ENCODE measurements around the gene BORCS5.

The BORCS5 gene

GRCh38 chr12:12482150-12482761 lies 125.4 kb downstream of the BORCS5 start:
- Histone ChIP-seq H4K20me1 (ENCODE audit: insufficient read depth, low read length) (no peaks in the 10 kb centered on the region), H3K27ac (ENCODE audit: low read length) (no peak overlapping the region), H3K36me3 (replicated peaks; ENCODE audit: insufficient read depth, low read length) (no peaks in the 10 kb centered on the region)

GRCh38 chr12:12482959-12483358 lies 126.1 kb downstream of the BORCS5 start:
- Histone ChIP-seq H3F3A (ENCODE audit: insufficient read depth, low read length) (no peaks in the 10 kb centered on the region), H3K9me3 (replicated peaks; ENCODE audit: insufficient read depth, low read length) (no peaks in the 10 kb centered on the region), H3K4me1 (ENCODE audit: low read length) (no peaks in the 10 kb centered on the region), H4K20me1 (ENCODE audit: insufficient read depth, low read length) (no peaks in the 10 kb centered on the region), H3K4me3 (ENCODE audit: low read length) (no peak overlapping the region), H3K36me3 (replicated peaks; ENCODE audit: insufficient read depth, low read length) (no peaks in the 10 kb centered on the region), H3K9ac (ENCODE audit: low read length) (no peak overlapping the region), H3K4me2 (ENCODE audit: low read depth, low read length) (no peak overlapping the region), H3K27ac (ENCODE audit: low read length) (no peak overlapping the region), H2AFZ (ENCODE audit: low read length) (no peak overlapping the region), H3K27me3 (replicated peaks; ENCODE audit: insufficient read depth, low read length) (no peaks in the 10 kb centered on the region), H3K79me2 (ENCODE audit: low read length) (no peaks in the 10 kb centered on the region), H3K9me2 (replicated peaks; ENCODE audit: insufficient read depth, low read length) (no peaks in the 10 kb centered on the region)
- no peak for TF ChIP-seq EZH2 (optimal IDR thresholded peaks at IDR 0.05; ENCODE audit: low read depth, low read length)
- no peak for TF ChIP-seq CTCF (IDR thresholded peaks at IDR 0.05; ENCODE audit: low read length)
- no peak for TF ChIP-seq EZH2phosphoT487 (IDR thresholded peaks at IDR 0.05; ENCODE audit: low read length)
- DNase-seq: no peak

More at GRCh38 chr12:12482150-12482761, 125.4 kb downstream of the BORCS5 start:
- DNase-seq: no peak
- H3K9me3 ChIP-seq (replicated peaks; ENCODE audit: insufficient read depth, low read length): no peaks in the 10 kb centered on the region
- no peak for TF ChIP-seq CTCF (IDR thresholded peaks at IDR 0.05; ENCODE audit: low read length)
- TF ChIP-seq EZH2 (optimal IDR thresholded peaks at IDR 0.05; ENCODE audit: low read depth, low read length): no peak
- no peak for TF ChIP-seq EZH2phosphoT487 (IDR thresholded peaks at IDR 0.05; ENCODE audit: low read length)
- H3K4me1 ChIP-seq (ENCODE audit: low read length): no peaks in the 10 kb centered on the region
- H3K79me2 ChIP-seq (ENCODE audit: low read length): no peaks in the 10 kb centered on the region
- H2AFZ ChIP-seq (ENCODE audit: low read length): no peak overlapping the region
- no peak overlapping the region for H3K4me2 ChIP-seq (ENCODE audit: low read depth, low read length)
- H3K9ac ChIP-seq (ENCODE audit: low read length): no peak overlapping the region
- H3K27me3 ChIP-seq (replicated peaks; ENCODE audit: insufficient read depth, low read length): no peaks in the 10 kb centered on the region
- no peaks in the 10 kb centered on the region for H3K9me2 ChIP-seq (replicated peaks; ENCODE audit: insufficient read depth, low read length)
- H3K4me3 ChIP-seq (ENCODE audit: low read length): no peak overlapping the region
- no peaks in the 10 kb centered on the region for H3F3A ChIP-seq (ENCODE audit: insufficient read depth, low read length)

GRCh38 chr12:12483438-12483837 lies 126.6 kb downstream of the BORCS5 start:
- TF ChIP-seq EZH2phosphoT487 (IDR thresholded peaks at IDR 0.05; ENCODE audit: low read length) (no peak), EZH2 (optimal IDR thresholded peaks at IDR 0.05; ENCODE audit: low read depth, low read length) (no peak), CTCF (IDR thresholded peaks at IDR 0.05; ENCODE audit: low read length) (no peak)
- no peak overlapping the region for H3K9ac ChIP-seq (ENCODE audit: low read length)
- DNase-seq: no peak
- no peaks in the 10 kb centered on the region for H3K9me2 ChIP-seq (replicated peaks; ENCODE audit: insufficient read depth, low read length)
- H3K27me3 ChIP-seq (replicated peaks; ENCODE audit: insufficient read depth, low read length): no peaks in the 10 kb centered on the region
- no peak overlapping the region for H3K27ac ChIP-seq (ENCODE audit: low read length)
- no peaks in the 10 kb centered on the region for H3K36me3 ChIP-seq (replicated peaks; ENCODE audit: insufficient read depth, low read length)
- H3F3A ChIP-seq (ENCODE audit: insufficient read depth, low read length): no peaks in the 10 kb centered on the region
- no peaks in the 10 kb centered on the region for H3K79me2 ChIP-seq (ENCODE audit: low read length)
- no peaks in the 10 kb centered on the region for H3K4me1 ChIP-seq (ENCODE audit: low read length)
- H3K4me3 ChIP-seq (ENCODE audit: low read length): no peak overlapping the region
- H2AFZ ChIP-seq (ENCODE audit: low read length): no peak overlapping the region
- no peaks in the 10 kb centered on the region for H3K9me3 ChIP-seq (replicated peaks; ENCODE audit: insufficient read depth, low read length)
- H4K20me1 ChIP-seq (ENCODE audit: insufficient read depth, low read length): no peaks in the 10 kb centered on the region
- H3K4me2 ChIP-seq (ENCODE audit: low read depth, low read length): no peak overlapping the region
